ENCODE results near the gene SPAG6.

- TF ChIP-seq, protein P1, sequence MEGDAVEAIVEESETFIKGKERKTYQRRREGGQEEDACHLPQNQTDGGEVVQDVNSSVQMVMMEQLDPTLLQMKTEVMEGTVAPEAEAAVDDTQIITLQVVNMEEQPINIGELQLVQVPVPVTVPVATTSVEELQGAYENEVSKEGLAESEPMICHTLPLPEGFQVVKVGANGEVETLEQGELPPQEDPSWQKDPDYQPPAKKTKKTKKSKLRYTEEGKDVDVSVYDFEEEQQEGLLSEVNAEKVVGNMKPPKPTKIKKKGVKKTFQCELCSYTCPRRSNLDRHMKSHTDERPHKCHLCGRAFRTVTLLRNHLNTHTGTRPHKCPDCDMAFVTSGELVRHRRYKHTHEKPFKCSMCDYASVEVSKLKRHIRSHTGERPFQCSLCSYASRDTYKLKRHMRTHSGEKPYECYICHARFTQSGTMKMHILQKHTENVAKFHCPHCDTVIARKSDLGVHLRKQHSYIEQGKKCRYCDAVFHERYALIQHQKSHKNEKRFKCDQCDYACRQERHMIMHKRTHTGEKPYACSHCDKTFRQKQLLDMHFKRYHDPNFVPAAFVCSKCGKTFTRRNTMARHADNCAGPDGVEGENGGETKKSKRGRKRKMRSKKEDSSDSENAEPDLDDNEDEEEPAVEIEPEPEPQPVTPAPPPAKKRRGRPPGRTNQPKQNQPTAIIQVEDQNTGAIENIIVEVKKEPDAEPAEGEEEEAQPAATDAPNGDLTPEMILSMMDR (conservative IDR thresholded peaks at IDR 0.05): no peak
- no peak for TF ChIP-seq ZFX (IDR thresholded peaks at IDR 0.05)
These were observed 110.0 kb downstream of the SPAG6 start for GRCh38 chr10:22455068-22455857.
